Stimulated activated CD8-positive, alpha-beta memory T cell treated with anti-CD3 and anti-CD28 coated beads, Interleukin-15, amount 100 ng/mL, for 4 hours (primary cell): ENCODE measurements around the gene FAM24A.
"Not testable (repeated sequence)": the region's sequence is repeated elsewhere in the genome, so short reads cannot be mapped to it uniquely, and the experiment has no call there.

ENCODE experiments used
- DNase-seq, 2 donors: peaks; one replicate each; pipeline ENCODE4 v3.0.0-alpha.2; 2020; ENCODE audit warnings: low read depth in 2 of 2

The FAM24A gene, protein sequence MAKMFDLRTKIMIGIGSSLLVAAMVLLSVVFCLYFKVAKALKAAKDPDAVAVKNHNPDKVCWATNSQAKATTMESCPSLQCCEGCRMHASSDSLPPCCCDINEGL

DNA sequence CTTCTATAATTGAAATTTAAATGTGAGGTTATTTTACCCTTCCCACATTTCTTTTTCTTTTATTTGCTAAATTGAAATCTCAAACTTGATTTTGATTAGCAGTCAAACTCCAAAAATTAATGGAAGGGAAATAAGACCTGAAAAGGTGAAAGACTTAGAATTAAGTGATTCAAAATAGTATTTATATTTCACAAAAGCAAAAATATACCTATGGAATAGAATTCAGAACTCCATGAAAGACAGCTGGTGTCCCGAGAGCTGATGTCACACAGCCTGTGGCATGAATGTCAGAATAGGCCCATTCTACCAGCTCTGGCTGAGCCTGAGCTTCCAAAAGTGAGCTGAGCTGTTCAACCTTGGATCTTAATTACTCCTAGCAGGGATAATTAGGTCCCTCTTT is at the start of gene FAM24A:
Gene FAM24A, plus strand, starts transcription at position 301 of the 400 bp plus-strand sequence. CDS start 1,025 bp downstream, outside the sequence.
- no peak for DNase-seq

DNA sequence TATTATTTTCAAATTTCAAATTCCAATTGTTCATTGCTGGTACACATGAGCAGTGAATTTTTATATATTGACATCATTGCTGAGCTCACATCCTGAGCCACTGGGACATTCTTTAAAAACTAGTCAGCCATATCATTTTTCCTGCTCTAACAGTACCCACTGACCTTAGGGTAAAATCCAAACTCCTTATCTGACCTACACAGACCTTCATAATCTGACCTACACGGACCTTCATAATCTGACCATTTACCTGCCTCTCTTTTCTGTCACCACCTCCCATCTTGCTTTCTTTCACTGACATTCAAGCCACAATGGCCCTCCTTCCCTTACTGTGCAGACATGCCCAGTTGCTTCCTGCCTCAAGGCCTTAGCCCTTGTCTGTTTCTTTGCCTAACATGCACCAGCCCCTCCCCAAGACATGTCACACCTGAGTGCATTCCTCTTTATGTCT is 48.7 kb upstream of the FAM24A start:
- no peak for DNase-seq

DNA sequence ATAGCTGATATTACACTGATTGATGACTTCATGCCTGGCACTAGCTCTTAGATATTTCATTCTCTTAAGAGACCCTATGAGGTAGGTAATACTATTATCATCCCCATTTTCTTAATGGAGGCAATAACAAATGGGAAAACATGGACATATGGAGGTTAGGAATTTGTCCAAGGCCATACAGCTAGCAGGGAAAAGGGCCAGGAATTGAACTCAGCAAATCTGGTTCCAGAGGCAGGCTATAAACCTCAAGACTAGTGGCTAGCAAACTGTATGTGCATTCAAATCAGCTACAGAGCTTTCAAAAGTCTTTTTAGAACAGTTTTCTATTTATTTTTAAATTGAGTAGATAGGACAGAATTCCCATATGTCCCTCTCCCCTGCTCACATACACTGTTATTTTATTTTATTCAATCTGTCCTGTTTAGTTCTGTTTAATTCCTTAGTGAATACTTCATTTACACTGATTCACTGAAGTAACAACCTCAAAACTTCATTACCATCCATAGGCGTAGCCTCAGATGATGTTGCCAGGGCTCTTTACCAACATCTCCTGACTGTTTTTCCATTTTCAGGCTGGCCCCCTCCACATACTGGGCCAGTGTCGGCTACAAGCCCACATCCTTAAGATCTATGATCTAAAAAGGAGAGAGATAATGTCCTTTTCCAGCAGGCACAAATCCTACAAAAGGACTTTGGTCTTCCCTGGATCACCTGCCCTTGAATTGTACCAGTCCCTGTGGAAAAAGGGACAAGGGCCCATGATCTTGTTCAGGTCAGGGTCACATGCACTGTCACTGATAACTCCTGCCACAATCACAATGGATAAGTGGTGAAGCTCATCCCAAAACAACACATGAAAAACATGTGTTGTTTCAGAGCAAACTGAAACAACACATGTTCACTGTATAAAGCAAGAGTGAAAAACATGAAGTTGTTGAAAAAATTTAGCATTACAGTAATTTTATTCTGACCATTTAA is 46.9 kb upstream of the FAM24A start:
- no peak for DNase-seq

DNA sequence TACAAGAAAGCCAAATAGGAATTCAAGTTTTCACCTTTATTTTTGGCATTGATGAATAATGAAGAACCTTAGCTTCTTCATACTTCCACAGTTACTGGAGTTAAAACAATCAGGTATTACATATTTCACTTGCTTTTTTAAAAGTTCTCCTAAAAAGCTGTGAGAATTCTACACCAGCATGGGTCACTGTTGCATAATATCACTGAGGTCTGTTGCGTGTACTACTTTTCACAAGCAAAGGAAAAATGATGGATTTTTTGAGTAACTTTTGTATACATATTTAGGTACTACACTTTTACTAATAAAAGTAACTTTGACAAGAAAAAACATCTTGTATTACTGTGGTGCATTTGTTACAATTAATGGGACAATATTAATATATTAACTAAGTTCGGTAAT is 46.2 kb upstream of the FAM24A start:
- no peak for DNase-seq

DNA sequence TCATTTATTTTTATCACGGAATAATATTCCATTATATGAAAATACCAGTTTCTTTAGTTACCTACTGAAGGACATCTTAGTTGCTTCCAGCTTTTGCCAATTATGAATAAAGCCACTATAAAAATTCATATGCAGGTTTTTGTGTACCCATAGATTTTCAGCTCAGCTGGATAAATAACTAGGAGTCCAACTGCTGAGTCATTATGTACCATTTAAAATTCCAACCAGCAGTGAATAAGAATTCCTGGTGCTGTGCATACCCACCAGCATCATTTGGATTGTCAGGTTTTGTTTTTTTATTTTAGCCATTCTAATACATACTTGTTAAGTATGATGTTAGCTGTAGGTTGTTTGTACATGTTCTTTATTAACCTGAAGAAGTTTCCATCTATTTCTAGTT is 45.5 kb upstream of the FAM24A start:
- no peak for DNase-seq

DNA sequence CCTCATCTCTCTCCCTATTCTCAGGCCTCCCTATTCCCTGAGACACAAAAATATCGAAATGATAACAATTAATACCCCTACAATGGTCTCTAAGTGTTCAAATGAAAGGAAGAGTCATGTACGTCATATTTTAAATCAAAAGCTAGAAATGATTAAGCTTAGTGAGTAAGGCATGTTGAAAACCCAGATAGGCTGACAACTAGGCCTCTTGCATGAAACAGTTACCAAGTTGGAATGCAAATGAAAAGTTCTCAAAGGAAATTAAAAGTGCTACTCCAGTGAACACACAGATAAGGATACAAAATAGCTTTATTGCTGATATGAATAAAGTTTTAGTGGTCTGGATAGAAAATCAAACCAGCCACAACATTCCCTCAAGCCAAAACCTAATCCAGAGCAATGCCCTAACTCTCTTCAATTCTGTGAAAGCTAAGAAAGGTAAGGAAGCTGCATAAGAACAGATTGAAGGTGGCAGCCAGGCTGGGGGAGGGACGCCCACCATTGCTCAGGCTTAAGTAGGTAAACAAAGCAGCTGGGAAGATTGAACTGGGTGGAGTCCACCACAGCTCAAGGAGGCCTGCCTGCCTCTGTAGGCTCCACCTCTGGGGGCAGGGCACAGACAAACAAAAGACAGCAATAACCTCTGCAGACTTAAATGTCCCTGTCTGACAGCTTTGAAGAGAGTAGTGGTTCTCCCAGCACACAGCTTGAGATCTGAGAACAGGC is 43.5 kb upstream of the FAM24A start:
- not testable (repeated sequence) for DNase-seq

DNA sequence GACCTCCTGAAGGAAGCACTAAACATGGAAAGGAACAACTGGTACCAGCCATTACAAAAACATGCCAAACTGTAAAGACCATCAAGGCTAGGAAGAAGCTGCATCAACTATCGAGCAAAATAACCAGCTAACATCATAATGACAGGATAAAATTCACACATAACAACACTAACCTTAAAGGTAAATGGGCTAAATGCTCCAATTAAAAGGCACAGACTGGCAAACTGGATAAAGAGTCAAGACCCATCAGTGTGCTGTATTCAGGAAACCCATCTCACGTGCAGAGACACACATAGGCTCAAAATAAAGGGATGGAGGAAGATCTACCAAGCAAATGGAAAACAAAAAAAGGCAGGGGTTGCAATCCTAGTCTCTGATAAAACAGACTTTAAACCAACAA is 41.6 kb upstream of the FAM24A start:
- DNase-seq, result not testable (repeated sequence)

DNA sequence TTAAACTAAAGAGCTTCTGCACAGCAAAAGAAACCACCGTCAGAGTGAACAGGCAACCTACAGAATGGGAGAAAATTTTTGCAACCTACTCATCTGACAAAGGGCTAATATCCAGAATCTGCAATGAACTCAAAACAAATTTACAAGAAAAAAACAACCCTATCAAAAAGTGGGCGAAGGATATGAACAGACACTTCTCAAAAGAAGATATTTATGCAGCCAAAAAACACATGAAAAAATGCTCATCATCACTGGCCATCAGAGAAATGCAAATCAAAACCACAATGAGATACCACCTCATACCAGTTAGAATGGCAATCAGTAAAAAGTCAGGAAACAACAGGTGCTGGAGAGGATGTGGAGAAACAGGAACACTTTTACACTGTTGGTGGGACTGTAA is 38.5 kb upstream of the FAM24A start:
- DNase-seq, result not testable (repeated sequence)

DNA sequence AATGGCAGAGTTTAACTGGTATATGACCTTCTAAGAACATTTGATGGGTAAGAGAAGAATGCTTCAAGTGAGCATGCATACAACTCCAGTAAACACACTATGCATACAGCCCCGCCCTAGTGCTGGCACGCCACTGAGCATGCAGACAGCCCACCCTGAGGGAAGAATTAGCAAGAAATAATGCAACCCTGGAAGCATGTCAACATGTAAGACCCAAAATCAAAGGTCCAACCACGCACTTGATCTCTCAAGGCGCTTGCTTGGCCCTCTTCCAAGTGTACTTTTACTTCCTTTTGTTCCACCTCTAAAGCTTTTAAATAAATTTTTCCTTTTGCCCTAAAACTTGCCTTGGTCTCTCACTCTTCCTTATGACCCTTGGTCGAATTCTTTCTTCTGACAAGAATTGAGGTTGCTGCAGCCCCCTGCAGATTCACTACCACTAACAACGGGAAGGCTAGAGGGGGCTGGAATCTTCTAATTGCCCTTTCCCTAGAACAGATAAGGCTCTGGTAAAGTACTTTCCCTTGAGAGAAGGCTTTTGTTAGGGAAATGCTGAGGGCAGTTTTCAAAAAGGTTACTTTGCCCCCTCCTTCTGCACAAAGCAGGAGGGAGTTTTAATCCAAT is 34.5 kb upstream of the FAM24A start:
- no peak for DNase-seq

DNA sequence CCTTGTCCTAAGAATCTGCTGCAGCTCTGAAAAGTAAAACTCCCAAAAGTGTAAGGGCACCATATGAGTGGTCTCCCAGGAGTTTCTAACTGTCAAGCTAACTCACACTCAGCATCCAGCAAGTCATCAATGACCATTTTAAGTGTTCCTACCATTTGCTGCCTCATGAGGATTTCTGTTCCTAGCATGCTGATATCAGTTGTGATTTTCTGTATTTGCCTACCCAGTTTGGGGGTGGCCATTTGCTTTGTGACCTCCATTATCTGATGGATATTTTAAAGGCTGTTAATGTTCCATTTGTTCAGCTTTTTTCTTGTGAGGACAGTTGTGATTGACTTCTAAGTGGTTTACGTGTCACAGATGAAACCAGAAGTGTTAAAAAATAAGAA is 33.9 kb upstream of the FAM24A start:
- no peak for DNase-seq

DNA sequence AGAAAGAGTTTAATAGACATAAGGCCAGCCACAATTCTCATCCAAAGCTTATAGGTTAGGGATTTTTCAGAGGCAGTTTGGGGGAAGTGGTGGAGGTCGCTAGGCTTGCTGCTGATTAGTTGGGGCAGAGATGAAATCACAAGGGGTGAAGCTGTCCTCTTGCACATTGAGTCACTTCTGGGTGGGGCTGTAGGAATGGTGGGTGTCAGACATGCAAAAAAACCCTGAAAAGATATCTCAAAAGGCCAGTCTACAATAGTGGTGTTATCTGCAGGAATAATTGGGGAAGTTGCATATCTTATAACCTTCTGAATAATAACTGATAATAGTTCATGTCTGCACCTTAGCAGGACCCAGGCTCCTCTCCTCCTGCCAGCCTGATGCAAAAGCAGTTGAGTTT is 33.1 kb upstream of the FAM24A start:
- DNase-seq, result no peak

DNA sequence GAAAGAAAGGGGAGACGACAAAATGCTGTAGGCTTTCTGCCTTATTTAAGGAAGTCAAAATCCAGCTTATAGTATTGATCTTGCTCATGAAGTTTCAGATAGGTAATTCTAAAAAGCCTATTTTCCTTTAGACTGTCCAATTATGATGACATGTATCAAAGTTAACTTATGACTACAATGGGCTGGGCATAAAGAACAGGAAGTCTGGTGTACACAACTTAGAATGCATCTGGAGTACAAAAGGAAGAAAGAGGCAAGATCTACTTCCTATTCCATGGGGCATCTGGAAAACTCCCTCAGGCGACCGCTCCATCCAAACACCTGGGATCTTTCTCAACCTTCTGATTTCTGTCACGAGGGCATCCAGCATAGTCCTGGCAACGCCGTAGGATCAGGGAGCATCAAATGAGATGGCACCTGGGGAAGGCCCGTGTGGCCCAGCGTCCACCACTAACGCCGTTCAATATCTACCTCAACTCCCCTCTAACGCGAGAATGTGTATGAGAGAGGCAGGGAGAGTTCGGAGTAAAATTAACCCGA is 31.5 kb upstream of the FAM24A start:
- no peak for DNase-seq

DNA sequence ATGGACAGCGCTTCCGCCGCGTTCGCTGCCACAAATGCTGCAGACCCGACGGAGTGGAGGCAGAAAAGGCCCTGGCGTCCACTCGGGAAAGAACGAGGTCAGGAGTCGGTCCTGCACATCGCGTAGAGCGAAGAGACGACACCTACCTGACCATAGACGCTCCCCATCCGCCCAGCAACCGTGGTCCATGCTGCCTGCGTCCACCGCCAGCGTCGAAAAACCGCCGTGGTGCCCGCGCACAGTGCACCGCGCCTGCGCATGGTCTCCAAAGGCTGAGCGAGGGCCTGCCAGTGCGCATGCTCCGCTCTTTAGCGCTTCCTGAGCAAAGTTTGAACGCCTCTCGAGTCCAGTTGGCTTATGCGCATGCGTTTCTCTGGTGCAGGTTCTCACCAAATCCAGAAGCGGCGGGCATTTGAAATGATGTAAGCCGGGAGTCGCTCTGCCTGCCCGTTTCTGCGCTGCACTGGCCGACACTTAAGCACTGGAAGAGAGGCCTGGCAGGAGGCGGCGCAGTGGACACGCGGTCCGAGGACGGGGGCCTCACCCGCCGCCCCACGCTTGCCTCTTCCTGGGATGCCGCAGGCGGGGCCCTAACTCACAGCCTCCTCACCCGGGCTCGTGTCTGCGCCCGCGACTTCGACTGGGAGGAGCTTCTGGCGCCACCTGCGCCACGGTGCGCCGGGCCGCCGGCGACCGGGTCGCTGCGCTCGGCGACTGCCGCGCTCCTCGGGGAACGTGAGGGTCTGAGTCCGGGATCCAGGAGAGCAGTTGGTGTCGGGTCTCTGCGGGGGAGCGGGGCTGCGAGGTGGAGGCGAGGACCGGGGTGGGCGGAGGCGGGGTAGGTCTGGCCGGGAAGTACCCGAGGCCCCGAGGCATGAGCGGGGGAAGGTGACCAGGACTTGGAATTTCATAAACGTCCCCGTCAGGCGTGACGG is 30.8 kb upstream of the FAM24A start, which contains the start of gene FAM24B:
Gene FAM24B, minus strand, starts transcription at position 243 of the 935 bp plus-strand sequence. CDS start 29,066 bp downstream, outside the sequence.
- peak; percentile 84 to 95 for DNase-seq

DNA sequence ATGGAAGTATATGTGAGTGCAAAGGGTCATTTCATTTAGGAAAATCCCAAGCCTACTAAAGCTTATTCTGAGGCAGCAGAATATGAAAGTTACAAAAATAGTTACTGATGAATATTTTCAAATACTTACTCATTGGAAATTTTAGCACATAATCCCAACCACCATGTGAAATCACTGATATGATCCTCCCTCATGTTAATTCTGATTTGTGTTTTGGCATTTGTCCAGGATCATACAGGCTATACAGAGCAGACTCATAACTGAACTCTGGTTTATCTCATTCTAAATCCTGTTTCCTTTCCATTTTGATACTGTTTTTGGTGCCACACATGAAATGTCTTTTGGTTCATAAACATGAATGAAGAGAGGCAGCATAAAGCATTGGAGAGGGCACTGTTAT is 27.6 kb upstream of the FAM24A start:
- no peak for DNase-seq

DNA sequence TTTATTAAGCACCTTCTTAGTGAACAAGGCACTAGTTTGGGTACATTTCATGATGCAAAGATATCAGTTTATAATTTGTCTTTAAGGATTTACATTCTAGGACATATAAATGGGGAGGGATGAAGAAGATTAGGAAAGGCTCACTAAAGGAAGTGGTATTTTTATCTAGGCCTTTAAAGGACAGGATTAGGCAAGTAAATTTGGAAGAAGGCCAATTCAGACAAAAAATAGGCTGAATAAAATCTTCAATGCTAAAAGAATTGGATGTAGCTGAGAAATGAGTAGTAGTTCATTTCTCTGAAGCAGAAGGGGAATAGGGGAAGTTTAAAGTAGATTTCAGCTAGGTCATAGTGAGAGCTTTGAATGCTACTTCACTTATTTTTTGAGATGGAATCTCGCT is 26.2 kb upstream of the FAM24A start:
- no peak for DNase-seq

DNA sequence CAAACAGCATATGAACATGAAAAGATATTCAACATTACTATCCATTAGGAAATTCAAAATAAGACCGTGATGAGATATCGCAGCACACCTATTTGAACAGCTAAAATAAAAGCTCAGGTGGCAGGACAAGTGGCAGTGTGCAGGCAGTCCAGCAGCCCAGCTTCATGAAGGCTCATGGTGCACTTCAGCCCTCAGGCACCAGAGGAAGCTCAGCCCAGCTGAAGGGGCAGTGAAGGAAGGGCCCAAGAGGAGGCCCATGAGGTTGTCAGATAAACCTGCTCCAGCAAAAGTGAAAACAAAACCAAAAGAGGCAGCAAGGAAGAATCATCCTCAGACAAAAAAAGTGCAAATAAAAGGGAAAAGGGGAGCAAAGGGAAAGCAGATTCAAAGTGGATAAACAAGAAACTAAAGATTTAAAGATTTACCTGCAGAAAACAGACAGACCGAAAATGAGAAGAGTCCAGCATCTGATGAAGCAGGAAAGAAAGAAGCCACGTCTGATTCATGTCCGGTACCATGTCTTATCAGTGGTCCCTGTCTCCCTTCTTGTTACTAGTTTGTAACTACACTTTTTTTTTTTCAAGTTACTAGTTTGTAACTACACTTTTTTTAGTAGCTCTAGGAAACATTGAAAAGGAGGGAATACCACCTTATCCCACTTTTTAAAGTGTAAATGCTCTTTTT is 16.0 kb upstream of the FAM24A start:
- DNase-seq, result no peak

DNA sequence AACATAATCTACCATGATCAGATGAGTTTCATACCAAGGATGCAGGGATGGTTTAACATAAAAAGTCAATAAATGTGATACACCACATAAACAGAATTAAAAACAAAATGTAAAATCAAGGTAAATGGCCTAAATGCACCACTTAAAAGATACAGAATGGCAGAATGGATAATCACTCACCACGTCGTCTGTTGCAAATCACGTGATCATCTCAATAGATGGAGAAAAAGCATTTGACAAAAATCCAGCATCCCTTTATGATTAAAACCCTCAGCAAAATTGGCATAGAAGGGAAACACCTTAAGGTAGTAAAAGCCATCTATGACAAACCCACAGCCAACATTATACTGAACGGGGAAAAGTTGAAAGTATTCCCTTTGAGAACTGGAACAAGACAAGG is 6.5 kb upstream of the FAM24A start:
- not testable (repeated sequence) for DNase-seq

DNA sequence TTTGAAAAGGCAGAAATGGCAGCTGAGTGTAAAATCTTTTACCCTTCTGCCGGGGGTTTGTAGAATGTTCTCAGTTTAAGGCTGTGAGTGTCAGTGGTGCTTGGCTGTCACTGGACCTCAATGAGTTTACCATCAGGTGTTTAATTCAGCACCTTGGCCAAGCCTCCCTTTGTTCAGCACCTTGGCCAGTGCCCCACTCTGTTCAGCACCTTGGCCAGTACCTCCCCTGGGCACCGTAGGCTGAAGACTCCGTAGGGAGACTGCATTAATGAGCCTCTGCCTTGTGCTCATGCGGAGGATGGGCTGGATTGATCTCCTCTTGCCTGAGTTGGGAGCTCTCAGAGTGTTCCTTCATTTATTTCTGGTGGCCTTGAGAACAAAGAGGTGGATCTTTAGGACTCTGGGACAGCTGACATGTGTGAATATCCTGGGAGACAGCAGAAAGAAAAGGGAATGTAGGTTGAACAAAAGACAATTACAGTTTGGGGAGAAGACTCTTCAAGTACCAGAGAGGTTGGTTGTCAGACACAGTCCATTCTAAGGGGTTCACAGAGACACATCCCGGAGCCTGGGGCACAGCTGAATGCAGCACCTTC is 1.6 kb downstream of the FAM24A start:
- DNase-seq, result no peak

DNA sequence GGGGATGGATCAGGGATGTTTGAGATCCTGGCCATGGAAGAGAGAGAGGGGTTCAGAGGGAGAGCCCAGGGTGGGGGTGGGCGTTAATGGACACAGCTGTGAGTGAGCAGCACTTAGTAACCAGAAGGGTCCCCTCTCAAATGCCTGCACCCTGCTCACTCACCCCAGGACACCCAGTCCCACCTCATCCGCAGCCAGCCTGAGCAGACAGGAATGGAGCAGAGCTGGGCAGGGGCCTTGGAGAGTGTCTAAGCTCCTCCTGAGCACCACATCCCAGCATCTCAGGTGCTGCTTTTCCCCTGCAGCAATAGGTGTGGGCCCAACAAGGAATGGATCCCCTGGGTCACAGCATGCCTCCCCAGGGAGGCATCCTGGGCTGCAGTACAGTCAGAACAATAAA is 5.3 kb downstream of the FAM24A start:
- no peak for DNase-seq

DNA sequence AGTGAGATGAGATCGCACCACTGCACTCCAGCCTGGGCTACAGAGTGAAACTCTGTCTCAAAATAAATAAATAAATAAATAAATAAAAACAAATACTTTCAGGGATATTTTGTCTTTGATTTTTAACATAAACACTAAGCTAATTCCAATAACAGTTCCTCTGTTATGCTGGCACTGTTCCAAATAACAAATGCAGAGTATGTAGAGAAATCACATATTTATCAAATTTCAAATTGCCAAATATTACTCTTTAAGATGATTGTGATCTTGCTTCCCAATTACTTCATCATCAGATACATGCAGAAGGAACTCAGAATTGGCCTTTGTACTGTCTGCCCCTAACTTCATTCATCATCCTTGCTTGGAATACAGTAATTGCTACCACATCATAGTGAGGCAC is 19.7 kb downstream of the FAM24A start:
- DNase-seq, result no peak
